Cortex of kidney (tissue), 1 donor: ENCODE results near the gene GASK1A.
"Not testable (repeated sequence)": the region's sequence is repeated elsewhere in the genome, so short reads cannot be mapped to it uniquely, and the experiment has no call there.

Source experiments
- DNase-seq: peaks from one replicate; lab custom pipeline; 2025; lab: John Stamatoyannopoulos, UW

GASK1A gene

DNA sequence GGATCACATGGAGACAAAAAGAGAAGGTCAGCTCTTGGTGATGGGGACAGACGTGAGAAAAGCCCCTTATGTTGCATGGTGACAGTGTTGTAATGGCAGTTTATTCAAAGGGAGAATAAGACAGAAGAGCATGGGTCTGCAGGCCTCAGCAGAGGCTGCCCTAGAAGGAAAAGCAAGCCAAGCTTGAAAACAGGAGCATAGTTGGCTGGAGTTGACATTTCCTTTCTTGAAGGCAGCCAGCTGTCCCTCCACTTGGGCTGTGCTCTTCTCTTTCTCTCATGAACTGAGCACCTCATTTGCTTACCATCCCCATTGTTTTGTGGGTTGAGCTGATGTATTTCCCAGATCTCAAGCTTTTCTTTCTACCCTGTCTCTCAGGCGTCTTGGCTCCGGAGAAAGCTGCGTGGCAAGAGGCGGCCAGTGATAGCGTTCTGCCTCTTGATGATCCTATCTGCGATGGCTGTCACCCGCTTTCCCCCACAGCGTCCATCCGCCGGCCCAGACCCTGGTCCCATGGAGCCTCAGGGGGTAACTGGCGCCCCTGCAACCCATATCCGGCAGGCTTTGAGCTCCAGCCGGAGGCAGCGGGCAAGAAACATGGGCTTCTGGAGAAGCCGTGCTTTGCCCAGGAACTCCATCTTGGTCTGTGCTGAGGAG lies 52.9 kb downstream of the GASK1A start:
- no peak for DNase-seq

DNA sequence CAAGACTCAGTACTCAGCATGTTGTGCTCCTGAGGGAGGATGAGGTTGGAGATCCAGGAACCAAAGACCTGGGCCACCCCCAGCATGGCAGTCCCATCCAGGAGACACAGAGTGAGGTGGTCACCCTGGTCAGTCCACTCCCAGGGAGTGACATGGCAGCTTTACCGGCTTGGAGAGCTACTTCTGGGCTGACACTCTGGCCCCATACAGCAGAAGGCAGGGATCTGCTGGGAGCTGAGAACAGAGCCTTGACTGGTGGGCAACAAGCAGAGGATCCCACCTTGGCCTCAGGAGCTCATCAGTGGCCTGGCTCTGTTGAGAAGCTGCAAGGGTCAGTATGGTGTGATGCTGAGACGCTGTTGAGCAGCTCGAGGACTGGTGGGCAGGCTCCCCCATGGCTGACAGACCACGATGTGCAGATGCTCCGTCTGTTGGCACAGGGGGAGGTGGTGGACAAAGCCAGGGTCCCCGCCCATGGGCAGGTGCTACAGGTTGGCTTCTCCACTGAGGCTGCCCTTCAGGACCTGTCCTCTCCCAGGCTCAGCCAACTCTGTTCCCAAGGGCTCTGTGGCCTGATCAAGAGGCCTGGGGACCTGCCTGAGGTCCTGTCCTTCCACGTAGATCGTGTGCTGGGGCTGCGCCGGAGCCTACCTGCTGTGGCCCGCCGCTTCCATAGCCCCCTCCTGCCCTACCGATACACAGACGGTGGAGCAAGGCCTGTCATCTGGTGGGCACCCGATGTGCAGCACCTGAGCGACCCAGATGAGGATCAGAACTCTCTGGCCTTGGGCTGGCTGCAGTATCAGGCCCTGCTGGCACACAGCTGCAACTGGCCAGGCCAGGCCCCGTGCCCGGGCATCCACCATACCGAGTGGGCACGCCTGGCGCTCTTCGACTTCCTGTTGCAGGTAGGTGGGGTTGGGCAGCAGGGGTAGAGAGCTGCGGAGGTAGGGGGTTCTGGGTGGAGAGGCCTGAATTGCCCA lies 53.8 kb downstream of the GASK1A start:
- DNase-seq = no peak

DNA sequence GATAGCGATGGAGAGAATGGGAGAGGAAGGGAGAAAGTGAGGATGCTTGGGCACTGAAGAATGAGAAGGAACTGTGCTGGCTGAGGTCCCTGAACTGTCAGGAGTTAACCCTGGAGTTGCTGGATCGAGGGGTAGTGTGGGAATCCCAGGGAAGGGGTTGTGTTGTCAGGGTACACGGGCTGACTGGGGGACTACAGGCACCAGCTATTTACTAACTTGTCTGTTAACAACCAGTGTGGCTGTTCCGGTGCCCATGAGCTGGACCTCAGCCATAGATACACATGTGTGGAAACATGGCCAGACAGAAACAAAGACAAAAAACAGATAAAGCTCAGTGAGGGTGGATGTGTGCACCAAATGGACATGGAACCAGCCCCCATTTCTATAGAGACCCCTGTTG lies 55.1 kb downstream of the GASK1A start:
- DNase-seq = no peak

GRCh38 chr3:43034911-43035310 lies 55.8 kb downstream of the GASK1A start:
- no peak for DNase-seq

GRCh38 chr3:43035801-43036365 lies 56.8 kb downstream of the GASK1A start:
- DNase-seq = no peak

DNA sequence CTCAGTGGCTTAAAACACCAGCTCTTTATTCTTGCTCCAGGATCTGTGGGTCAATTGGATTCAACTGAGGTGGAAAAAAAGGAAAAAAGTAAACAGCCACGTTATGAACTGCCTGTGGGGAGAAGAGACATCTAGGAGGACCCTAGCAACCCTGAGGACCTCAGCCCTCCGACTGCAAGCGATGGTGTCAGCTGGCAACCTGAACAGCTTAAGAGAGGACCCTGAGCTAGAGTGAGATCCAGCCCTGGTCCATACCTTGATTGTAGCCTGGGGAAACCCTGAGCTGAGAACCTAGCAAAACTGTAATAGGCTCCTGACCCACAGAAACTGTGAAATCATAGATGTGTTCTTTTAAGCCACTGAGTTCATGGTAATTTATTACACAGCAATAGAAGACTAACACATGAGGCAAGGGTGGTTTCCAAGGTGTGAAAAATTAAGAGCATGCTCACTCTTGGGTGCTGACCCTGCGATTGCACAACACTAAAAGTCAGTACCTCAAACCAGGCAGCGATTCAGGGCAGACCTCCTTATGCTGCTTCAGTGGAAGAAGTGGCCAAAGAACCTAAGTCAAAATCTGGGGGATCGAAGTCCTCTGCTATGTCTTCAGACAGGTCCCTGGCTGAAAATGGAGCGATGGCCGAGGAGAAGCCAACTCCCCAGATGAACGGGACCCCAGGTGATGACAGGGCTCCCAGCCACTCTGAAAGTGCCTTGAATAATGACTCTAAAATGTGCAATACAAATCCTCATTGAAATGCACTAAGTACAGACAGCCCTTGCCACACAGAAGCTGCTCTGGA lies 57.7 kb downstream of the GASK1A start:
- DNase-seq = no peak

GRCh38 chr3:43038010-43038409 lies 58.9 kb downstream of the GASK1A start:
- DNase-seq = no peak

- no peak for DNase-seq
These were observed 62.4 kb downstream of the GASK1A start for GRCh38 chr3:43041517-43041916.

DNA sequence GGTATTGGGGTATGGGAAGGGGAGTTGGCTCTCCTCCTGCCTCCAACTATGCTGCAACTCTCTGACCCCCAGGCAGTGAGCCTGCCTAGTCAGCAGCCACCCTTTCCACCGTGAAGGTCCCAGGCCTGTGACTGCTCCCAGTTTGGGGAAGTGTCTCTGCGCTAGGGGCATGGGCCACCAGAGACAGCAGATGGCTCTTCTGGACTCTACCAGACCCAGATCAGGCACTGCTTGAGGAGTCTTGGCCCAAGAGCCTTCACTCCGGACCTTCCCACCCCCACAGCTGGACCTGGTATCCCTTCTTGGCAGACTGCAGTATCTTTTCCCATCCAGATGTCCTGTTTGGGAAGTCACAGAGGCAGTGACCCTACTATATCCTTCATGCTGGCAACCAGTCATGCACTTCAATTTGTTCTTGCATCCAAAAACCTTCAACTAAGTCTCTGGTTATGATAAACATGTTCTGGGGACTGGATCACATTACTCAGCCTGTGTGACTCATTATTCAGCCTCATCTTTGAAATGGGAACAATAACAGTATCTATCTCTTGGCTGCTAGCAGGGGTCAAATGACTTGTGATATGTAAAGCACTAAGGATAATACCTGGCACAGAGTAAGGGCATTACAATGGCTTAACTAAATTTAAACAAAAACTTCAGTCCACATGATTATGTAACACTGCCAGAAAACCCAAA lies 64.1 kb downstream of the GASK1A start:
- no peak for DNase-seq

GRCh38 chr3:43043793-43044192 lies 64.7 kb downstream of the GASK1A start:
- DNase-seq = no peak

DNA sequence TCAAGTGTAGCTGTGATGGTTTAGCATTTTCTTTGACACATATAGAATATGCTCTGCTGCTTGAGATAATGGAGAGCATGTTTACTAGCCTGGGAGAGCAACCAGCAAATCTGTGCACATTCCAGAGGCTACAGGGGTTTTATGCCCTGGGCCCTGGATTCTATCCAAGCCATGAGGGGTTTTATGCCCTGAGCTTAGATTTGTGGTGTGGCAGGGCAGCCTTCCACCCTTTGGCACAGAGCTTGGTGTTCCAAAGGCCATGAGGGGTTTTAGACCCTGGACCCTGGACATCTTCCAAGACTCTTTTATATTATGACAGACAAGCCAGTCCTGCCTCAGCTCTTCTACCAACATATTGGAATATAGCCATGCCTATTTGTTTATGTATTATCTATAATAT lies 66.0 kb downstream of the GASK1A start:
- not testable (repeated sequence) for DNase-seq

- no peak for DNase-seq
These were observed 67.5 kb downstream of the GASK1A start for GRCh38 chr3:43046583-43046982.

GRCh38 chr3:43048470-43048869 lies 69.4 kb downstream of the GASK1A start:
- no peak for DNase-seq

- no peak for DNase-seq
These were observed 74.2 kb downstream of the GASK1A start for GRCh38 chr3:43053291-43053690.

GRCh38 chr3:43054754-43055153 lies 75.6 kb downstream of the GASK1A start:
- DNase-seq = no peak

DNA sequence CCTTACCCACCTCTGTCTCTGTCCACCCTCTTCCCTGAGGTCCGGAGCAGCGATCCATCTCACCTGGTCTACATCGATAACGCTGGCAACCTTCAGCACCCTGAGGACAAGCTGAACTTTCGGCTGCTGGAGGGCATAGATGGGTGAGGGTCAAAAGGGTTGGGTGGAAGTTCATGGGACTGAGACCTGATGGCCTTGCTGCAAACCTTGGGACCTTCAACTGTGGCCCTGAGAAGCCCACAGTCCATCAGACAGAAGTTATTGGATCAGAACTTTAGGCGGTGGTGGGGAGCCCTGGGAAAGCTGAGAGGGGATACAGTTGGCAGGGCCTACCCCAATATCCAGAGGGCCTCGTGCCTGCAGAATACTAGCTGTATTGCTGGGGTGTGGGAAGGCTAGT lies 76.3 kb downstream of the GASK1A start:
- no peak for DNase-seq

DNA sequence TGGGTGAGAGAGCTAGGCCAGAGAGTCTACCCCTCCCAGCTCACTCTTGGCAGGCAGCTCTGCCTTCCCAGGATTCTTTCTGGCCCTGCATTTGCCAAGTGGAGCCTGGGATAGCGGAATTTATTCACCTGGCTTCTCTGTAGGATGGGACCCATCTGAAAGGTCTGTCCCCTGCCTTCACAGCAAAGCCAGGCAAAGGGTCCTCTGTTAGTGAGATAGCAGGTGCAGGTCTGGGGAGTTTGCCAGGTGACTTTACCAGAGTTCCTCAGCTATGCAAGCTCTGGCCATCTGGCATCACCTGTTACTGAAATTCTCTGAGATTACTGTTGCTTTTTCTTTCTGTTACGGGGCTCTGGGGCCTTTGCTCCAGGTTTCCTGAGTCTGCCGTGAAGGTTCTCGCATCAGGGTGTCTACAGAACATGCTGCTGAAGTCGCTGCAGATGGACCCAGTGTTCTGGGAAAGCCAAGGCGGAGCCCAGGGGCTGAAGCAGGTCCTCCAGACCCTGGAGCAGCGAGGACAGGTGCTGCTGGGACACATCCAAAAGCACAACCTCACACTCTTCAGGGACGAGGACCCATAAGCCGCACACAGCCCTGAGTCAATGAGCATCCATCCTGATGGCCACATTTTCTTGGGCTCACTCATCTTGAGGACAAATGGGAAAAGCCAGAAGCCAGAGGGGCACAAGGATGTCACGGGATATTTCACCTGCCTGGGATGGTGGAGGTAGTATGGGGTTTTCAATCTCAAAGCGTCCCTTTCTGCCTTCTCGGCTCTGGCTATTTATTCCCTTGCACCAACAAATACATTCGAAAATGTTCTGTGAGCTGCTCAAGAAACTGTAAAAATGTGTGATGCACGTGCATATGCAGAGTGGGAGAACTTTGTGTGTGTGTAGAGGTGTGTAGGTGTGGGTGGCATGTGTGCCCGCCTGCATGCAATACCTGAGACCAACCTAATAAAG lies 77.0 kb downstream of the GASK1A start:
- DNase-seq = no peak

- no peak for DNase-seq
These were observed 80.3 kb downstream of the GASK1A start for GRCh38 chr3:43059456-43059855.

DNA sequence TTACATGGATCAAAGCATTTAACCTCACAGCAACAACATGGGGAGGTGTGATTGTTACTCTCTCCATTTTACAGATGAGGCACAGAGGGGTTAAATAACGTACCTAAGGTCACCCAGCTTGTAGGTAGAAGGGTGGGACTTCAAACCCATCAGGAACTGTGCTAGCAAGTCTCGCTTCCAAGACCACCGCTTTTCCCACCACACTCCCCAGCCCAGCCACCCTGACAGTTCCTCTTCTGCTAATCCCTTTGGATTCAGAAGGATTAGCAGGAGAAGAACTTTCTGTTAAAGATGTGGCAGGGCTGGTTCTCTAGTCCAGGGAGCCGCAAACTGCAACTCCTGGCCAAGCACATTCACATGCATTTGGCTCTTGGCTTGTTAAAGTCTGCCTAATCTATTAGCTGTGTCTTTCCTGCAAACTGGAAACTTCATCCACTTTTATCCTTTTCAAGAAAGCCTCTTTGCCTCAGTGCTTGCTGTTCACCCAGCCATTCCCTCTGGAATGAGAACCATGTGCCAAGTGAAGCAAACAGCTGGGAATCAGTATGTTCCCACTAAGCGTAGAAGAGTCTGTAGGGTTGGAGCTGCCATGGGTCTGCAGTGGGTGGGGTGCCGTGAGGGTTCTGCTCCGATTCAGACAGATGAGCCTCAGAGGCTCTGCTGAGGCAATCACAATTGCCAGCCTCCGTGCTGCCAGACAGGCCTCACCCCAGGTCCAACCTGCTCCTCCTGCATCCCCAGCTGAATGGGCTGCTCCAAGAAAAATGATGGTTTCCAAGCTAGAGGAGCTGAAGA lies 82.2 kb downstream of the GASK1A start:
- DNase-seq = no peak
